OCI-LY1 (cell line): ENCODE results near the gene ABCA7.
A peak's percentile ranks its signal among the peaks of the same experiment; 100 is the strongest.

ENCODE experiments used
- H2AFZ ChIP-seq: fragments of 200-600 bp; sonication (generic), shearing (Covaris generic); 2 replicates; pipeline ENCODE4 v1.6.0; 2014; ENCODE audit warnings: antibody characterized with exemption, mild to moderate bottlenecking, low read length
- H3F3A ChIP-seq: fragments of 200-600 bp; sonication (generic), shearing (Covaris generic); 2 replicates; pipeline ENCODE4 v1.6.0; 2014; ENCODE audit warnings: mild to moderate bottlenecking, antibody characterized with exemption, low read length, moderate library complexity; ENCODE audit not compliant: insufficient read depth
- H3K27ac ChIP-seq: fragments of 200-600 bp; sonication (generic); 2 replicates; pipeline ENCODE4 v1.5.1; 2014; ENCODE audit warnings: low read length, mixed run types, mild to moderate bottlenecking, low read depth; ENCODE audit not compliant: poor library complexity, severe bottlenecking
- H3K27me3 ChIP-seq: fragments of 200-600 bp; sonication (generic); 2 replicates; pipeline ENCODE4 v1.6.0; 2014; ENCODE audit warnings: antibody characterized with exemption, mild to moderate bottlenecking, low read length, moderate library complexity; ENCODE audit not compliant: insufficient read depth
- H3K36me3 ChIP-seq: fragments of 200-600 bp; sonication (generic); 2 replicates; pipeline ENCODE4 v1.6.1; 2014; ENCODE audit warnings: mild to moderate bottlenecking, antibody characterized with exemption, low read length, moderate library complexity, mixed read lengths; ENCODE audit not compliant: insufficient read depth
- H3K4me1 ChIP-seq: fragments of 200-600 bp; sonication (generic); 2 replicates; pipeline ENCODE4 v1.5.1; 2014; ENCODE audit warnings: mild to moderate bottlenecking, low read length, moderate library complexity; ENCODE audit not compliant: insufficient read depth, severe bottlenecking
- H3K4me2 ChIP-seq: fragments of 200-600 bp; sonication (generic), shearing (Covaris generic); 2 replicates; pipeline ENCODE4 v1.6.1; 2014; ENCODE audit warnings: low read length
- H3K4me3 ChIP-seq: fragments of 200-600 bp; sonication (generic); 2 replicates; pipeline ENCODE4 v1.5.1; 2014; ENCODE audit warnings: low read length, low read depth, mild to moderate bottlenecking, mixed read lengths; ENCODE audit not compliant: poor library complexity, severe bottlenecking
- H3K79me2 ChIP-seq: fragments of 200-600 bp; shearing (Covaris generic); 2 replicates; pipeline ENCODE4 v1.6.1; 2016; ENCODE audit warnings: mixed run types, low read length, mixed read lengths; ENCODE audit not compliant: insufficient read depth
- H3K9ac ChIP-seq: fragments of 200-600 bp; sonication (generic), shearing (Covaris generic); 2 replicates; pipeline ENCODE4 v1.6.1; 2014; ENCODE audit warnings: mild to moderate bottlenecking, low read length, mixed read lengths
- H3K9me2 ChIP-seq: fragments of 200-600 bp; sonication (generic), shearing (Covaris generic); 2 replicates; pipeline ENCODE4 v1.6.1; 2014; ENCODE audit warnings: low read depth, mild to moderate bottlenecking, low read length, mixed read lengths
- H3K9me3 ChIP-seq: fragments of 200-600 bp; shearing (Covaris generic); 2 replicates; pipeline ENCODE4 v1.6.1; 2014; ENCODE audit warnings: low read length, mixed read lengths
- H4K20me1 ChIP-seq: fragments of 200-600 bp; sonication (generic), shearing (Covaris generic); 2 replicates; pipeline ENCODE4 v1.6.0; 2016; ENCODE audit warnings: mild to moderate bottlenecking, low read length; ENCODE audit not compliant: insufficient read depth
- CTCF ChIP-seq: fragments of 200-600 bp; sonication (generic), shearing (Covaris generic); IDR thresholded peaks from 2 replicates; pipeline ENCODE4 v1.5.1; 2017; ENCODE audit warnings: mild to moderate bottlenecking, antibody characterized with exemption, low read length, moderate library complexity, mixed read lengths
- EZH2 ChIP-seq: fragments of 200-600 bp; sonication (generic), shearing (Covaris generic); IDR thresholded peaks from 2 replicates; pipeline ENCODE4 v1.8.0; 2017; ENCODE audit warnings: borderline replicate concordance, mixed run types, mild to moderate bottlenecking, antibody characterized with exemption, low read length, moderate library complexity, mixed read lengths

ABCA7 gene

GRCh38 chr19:1094978-1095701 lies 55.2 kb downstream of the ABCA7 start, which contains the start of gene POLR2E:
Gene POLR2E (minus strand): TSS chr19:1095375. CDS start chr19:1095315, 60 bp downstream.
- H4K20me1 ChIP-seq: no peaks in the 10 kb centered on the region
- H2AFZ ChIP-seq: no peak within 1 kb of the TSS
- H3K9me3 ChIP-seq: no peaks in the 10 kb centered on the region
- peak within 1 kb of the TSS; percentile 99 for H3K4me2 ChIP-seq
- H3K27me3 ChIP-seq: no peaks in the 10 kb centered on the region
- TF ChIP-seq EZH2: no peak
- no peak for TF ChIP-seq CTCF
- H3K36me3 ChIP-seq: peaks cover 27% of the 10 kb centered on the region
- peaks cover 33% of the 10 kb centered on the region for H3K4me1 ChIP-seq
- H3F3A ChIP-seq: no peaks in the 10 kb centered on the region
- H3K9ac ChIP-seq: peak within 1 kb of the TSS; percentile 97
- no peaks in the 10 kb centered on the region for H3K9me2 ChIP-seq
- H3K4me3 ChIP-seq: peak within 1 kb of the TSS; percentile 99
- peaks cover 12% of the 10 kb centered on the region for H3K79me2 ChIP-seq
- peak within 1 kb of the TSS; percentile 50 for H3K27ac ChIP-seq

GRCh38 chr19:1097810-1098176 lies 57.9 kb downstream of the ABCA7 start:
- Histone ChIP-seq H3K79me2 (peaks cover 12% of the 10 kb centered on the region), H4K20me1 (no peaks in the 10 kb centered on the region), H2AFZ (no peak overlapping the region), H3K9me3 (no peaks in the 10 kb centered on the region), H3K9me2 (no peaks in the 10 kb centered on the region), H3K27ac (no peak overlapping the region), H3F3A (no peaks in the 10 kb centered on the region), H3K36me3 (peaks cover 9% of the 10 kb centered on the region; the same call in 1 of the 2 replicates), H3K4me1 (peaks cover 40% of the 10 kb centered on the region), H3K9ac (no peak overlapping the region), H3K4me2 (no peak overlapping the region), H3K27me3 (no peaks in the 10 kb centered on the region), H3K4me3 (no peak overlapping the region)
- TF ChIP-seq EZH2: no peak
- no peak for TF ChIP-seq CTCF

- Histone ChIP-seq H3K27ac (no peak overlapping the region), H4K20me1 (no peaks in the 10 kb centered on the region), H3K9me3 (no peaks in the 10 kb centered on the region), H3F3A (no peaks in the 10 kb centered on the region), H3K9me2 (no peaks in the 10 kb centered on the region), H3K4me3 (no peak overlapping the region), H3K9ac (no peak overlapping the region), H3K79me2 (peaks cover 12% of the 10 kb centered on the region), H3K4me2 (no peak overlapping the region), H2AFZ (no peak overlapping the region), H3K4me1 (peaks cover 39% of the 10 kb centered on the region), H3K27me3 (no peaks in the 10 kb centered on the region), H3K36me3 (peaks cover 4% of the 10 kb centered on the region; the same call in 1 of the 2 replicates)
- no peak for TF ChIP-seq CTCF
- no peak for TF ChIP-seq EZH2
These were observed 58.5 kb downstream of the ABCA7 start for GRCh38 chr19:1098177-1099051.
